Stimulated activated CD8-positive, alpha-beta memory T cell treated with anti-CD3 and anti-CD28 coated beads, Interleukin-2, amount 100 ng/mL, for 1 hour (primary cell): ENCODE measurements around the gene SPDYE1.
A peak's percentile ranks its signal among the peaks of the same experiment; 100 is the strongest.
"Not testable (repeated sequence)": the region's sequence is repeated elsewhere in the genome, so short reads cannot be mapped to it uniquely, and the experiment has no call there.

Experiments
- DNase-seq, 2 donors: peaks; one replicate each; pipeline ENCODE4 v3.0.0-alpha.2; 2020; ENCODE audit warnings: low read depth in 2 of 2

The SPDYE1 gene

GRCh38 chr7:43992896-43993295 is 4.8 kb upstream of the SPDYE1 start:
- not testable (repeated sequence) for DNase-seq

DNA sequence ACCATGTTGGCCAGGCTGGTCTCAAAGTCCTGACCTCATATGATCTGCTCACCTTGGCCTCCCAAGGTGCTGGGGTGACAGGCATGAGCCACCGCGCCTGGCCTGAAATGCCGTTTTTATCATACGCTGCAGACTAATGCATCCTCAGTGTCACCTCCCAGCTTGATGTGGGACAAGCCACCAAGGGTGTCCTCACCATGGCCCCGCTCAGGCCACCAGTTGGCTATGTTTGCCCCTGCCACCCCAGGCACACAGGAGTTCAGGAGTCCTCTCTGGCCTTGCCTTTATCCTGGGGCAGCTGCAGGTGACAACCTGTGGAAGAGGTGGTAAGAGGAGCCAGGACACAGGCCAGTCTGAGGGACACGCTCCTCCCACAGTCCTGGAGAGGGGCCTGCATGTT is 3.0 kb upstream of the SPDYE1 start:
- DNase-seq = not testable (repeated sequence)

DNA sequence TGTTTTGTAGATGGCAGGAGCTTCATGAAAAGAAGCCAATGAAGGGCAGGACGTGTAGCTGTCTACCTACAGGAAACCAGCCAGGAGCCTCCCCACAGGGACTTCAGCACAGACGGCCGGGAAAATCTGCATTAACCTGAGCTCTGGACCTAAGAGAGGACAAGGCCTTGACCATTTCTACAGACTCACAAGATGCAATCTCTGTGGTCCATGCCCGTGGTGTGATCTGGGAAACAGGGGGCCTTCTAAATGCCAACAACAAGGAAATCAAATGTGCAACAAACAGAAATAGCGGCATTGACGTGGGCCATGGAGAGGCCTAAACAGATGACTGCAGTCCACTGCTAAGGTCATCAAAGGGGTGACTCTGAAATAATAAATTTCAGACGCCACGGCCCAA is 14.4 kb downstream of the SPDYE1 start:
- DNase-seq = not testable (repeated sequence)

GRCh38 chr7:44015090-44015489 is 17.4 kb downstream of the SPDYE1 start:
- not testable (repeated sequence) for DNase-seq

DNA sequence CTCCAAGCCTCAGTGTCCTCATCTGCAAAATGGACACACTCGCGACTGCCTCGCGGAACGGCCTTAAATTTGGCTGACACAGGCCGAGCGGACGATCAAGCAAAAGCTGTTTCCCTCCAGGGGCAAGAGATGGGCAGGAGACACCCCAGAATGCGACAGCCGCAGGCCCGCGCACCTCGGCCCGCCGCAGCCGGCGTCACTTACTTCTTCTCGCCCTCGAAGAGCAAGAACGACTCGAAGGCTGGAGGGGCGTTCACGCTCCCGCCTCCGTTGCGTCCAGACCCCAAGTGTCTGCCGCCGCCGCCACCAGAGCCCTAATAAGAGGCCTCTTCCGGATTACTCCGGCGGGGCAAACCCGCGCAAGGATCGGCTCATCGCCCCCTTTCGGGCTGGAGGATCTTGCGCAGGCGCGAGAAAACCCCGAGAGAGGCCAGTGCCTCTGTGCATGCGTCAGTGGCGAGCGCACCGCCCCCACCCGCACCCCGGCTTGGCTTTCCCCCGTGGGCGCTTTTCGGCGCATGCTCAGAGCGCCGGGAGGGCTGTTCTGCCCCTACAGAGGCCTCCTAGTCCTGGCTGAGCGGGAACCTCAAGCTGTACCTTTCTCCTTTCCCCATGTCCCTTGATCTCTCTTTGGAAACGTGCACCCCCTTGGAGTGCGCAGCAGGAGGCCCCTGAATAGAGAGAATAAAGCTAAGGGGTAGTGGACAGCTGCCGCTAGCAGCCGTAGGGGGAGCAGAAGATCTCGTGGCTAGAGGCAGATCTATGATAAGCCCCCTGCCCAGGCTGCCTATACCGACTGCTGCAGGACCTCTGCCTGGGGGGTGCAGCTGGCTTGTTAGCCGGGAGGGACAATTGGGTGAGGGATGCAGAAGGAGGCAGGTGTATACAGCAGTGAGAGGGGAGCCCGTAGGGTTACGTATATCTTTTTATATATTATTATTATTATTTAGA is 21.4 kb downstream of the SPDYE1 start:
- peak; percentile 99 for DNase-seq

- not testable (repeated sequence) for DNase-seq
Observed at GRCh38 chr7:44019825-44020224, 22.1 kb downstream of the SPDYE1 start.

DNA sequence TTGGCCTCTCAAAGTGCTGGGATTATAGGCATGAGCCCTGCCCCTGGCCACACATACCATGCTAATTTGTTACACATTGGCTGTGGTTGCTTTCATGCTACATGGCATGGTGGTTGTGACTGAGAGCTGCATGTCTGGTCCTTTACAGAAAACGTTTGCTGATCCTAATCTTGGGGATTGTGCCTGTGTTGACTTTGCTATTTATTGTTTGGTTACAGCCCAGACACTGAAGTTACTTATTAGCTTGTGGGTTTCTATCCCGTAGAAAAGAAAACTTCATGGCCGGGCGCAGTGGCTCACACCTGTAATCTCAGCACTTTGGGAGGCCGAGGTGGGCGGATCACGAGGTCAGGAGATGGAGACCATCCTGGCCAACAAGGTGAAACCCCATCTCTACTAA is 24.4 kb downstream of the SPDYE1 start:
- DNase-seq = not testable (repeated sequence)

DNA sequence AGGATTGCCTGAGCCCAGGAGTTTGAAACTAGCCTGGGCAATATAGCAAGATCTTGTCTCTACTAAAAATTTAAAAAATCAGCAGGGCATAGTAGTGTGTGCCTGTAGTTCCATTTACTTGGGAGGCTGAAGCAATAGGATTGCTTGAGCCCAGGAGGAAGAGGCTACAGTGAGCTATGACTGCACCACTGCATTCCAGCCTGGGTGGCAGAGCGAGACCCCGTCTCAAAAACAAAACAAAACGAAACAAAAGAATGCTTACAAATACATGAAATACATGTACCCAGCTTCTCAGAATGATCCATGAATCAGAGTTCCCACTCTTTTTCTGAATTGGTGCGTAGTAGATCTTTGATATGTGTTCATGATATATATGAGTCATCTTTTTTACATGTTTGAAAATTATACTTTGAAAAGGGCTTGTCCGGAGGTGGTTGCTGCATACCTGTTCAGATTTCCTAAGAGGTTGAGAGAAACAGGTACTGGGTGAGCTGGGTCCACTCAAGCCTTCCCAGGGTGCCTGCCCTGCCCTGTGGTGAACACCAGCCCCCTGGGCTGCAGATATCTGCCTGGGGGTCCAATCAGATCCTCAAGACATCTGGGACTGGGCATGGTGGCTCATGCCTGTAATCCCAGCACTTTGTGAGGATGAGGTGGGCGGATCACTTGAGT is 25.2 kb downstream of the SPDYE1 start:
- DNase-seq = not testable (repeated sequence)

DNA sequence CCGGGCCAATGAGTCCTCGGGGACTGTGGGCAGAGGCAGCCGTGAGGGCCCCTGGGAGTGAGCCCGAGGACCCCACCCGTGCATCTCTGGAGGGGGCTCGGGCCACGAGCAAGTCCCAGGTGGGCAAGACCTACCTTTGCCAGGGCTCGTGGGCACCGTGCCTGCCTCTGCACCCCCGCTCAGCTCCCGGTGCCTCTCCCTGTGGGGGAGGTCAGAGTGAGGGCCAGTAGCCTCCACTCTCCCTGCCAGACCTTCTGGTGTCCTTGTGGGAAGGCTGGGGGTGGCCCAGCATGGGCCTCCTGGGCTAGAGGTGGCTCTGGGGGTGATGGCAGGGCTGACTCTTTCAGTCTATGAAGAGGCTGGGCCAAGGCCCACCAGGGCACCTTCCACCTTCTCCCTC is 31.7 kb downstream of the SPDYE1 start:
- not testable (repeated sequence) for DNase-seq

GRCh38 chr7:44030029-44030428 is 32.3 kb downstream of the SPDYE1 start:
- DNase-seq = not testable (repeated sequence)

- not testable (repeated sequence) for DNase-seq
Observed at GRCh38 chr7:44031319-44031718, 33.6 kb downstream of the SPDYE1 start.

- DNase-seq = not testable (repeated sequence)
Observed at GRCh38 chr7:44032031-44032430, 34.3 kb downstream of the SPDYE1 start.

DNA sequence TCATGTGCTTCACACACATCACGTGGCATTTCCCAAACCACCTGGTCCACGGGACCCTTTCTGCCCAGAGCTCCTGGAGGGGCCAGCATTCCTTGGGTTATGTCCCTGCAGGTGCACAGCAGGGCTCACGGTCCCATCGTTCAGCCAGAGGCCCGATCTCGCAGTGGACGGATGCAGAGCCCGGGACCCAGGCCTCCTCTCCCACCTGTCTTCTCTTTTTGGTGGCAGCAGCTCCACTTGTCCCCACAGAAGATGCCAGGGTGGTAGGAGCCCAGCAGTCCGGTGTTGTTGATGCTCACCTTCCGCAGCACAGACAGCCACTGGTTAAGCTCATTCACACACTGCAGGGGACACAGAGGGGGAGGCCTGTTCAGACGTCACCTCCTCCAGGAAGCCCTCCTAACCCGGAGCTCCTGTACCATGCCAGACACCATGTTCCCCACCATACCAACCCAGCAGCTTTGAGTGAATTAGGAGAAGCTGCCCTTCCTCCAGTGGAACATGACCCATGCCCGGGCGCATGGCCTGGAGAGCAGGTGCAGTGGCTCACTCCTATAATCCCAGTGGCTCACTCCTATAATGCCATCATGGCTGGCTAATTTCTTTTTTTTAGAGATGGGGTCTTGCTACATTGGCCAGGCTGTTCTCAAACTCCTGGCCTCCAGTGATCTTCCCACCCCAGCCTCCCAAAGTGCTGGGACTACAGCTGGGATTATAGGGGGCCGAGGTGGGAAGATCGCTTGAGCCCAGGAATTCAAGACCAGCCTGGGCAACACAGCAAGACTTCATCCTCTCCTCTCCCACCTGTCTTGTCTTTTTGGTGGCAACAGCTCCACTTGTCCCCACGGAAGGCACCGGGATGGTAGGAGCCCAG is 36.5 kb downstream of the SPDYE1 start:
- DNase-seq = not testable (repeated sequence)

- not testable (repeated sequence) for DNase-seq
Observed at GRCh38 chr7:44036364-44036763, 38.7 kb downstream of the SPDYE1 start.

- not testable (repeated sequence) for DNase-seq
Observed at GRCh38 chr7:44037951-44038350, 40.3 kb downstream of the SPDYE1 start.

GRCh38 chr7:44038553-44038952 is 40.9 kb downstream of the SPDYE1 start:
- DNase-seq = not testable (repeated sequence)

DNA sequence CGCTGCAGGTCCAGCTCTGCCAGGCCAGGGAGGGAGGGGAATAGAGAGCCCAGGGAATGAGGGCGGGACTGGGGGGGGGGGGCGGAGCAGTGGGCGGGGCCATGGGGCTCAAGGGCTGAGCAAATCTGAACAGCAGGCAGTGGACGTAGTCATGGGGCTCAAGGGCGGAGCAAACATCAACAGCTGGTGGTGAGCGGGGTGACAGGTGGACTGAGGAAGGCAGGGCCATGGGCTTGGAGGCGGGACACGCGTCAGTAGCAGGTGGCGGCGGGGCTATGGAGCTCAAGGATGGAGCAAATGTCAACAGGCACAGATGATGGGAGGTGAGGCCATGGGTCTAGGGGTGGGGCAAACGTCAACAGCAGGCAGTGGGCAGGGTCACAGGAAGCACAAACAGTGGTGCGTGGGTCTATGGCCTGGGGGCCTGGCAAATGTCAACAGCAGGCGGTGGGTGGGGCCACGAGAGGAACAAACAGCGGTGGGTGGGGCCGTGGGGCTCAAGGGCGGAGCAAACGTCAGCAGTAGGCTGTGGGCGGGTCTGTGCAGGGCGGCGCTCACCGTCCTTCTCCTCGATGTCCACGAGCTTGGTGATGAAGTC is 41.4 kb downstream of the SPDYE1 start:
- peak; percentile 53 to 56 for DNase-seq

- not testable (repeated sequence) for DNase-seq
Observed at GRCh38 chr7:44039800-44040492, 42.2 kb downstream of the SPDYE1 start.

DNA sequence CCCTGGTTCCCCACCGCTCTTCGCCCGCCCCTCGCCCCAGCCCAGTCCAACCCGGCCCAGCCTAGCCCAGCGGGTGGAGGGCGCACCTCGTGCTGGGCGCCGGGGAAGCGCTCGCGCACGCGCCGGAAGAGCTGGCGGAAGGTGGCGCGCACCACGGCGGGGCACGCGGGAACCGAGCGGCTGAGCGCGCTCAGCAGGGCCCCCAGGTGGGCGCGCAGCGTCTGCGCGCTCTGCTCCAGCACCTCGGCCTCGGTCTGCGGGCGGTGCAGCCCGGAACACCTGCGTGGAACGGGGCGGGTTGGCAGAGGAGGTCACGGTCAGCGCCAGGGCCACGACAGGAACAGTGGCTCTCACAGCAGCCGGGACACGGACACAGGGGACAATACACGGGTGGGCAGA is 42.8 kb downstream of the SPDYE1 start:
- DNase-seq = peak; percentile 34 to 44

GRCh38 chr7:44042221-44042620 is 44.5 kb downstream of the SPDYE1 start:
- DNase-seq = no peak

- DNase-seq = no peak
Observed at GRCh38 chr7:44043902-44044301, 46.2 kb downstream of the SPDYE1 start.
